ENCODE data around the gene VPS11.
"Not testable (repeated sequence)": the region's sequence is repeated elsewhere in the genome, so short reads cannot be mapped to it uniquely, and the experiment has no call there.

The VPS11 gene

GRCh38 chr11:119093942-119094815, 26.6 kb downstream of the VPS11 start:
- Histone ChIP-seq H3K9me3 (ENCODE audit: control insufficient read depth, insufficient read depth, low read depth, low read length) (no peaks in the 10 kb centered on the region), H3K9ac (ENCODE audit: low read length) (peak overlapping the region; percentile 96), H3K4me3 (ENCODE audit: low read depth, low read length) (peak overlapping the region; percentile 96), H3K27me3 (ENCODE audit: control insufficient read depth, insufficient read depth, low read length) (no peaks in the 10 kb centered on the region), H3K36me3 (ENCODE audit: control insufficient read depth, insufficient read depth, low read length) (peaks cover 74% of the 10 kb centered on the region), H3K4me1 (ENCODE audit: control insufficient read depth, insufficient read depth, low read length) (peaks cover 14% of the 10 kb centered on the region), H3K27ac (ENCODE audit: low read depth, low read length) (peak overlapping the region; percentile 92)

GRCh38 chr11:119094816-119095065, 27.1 kb downstream of the VPS11 start:
- Histone ChIP-seq H3K4me3 (ENCODE audit: low read depth, low read length) (peak overlapping the region; percentile 96), H3K9me3 (ENCODE audit: control insufficient read depth, insufficient read depth, low read depth, low read length) (no peaks in the 10 kb centered on the region), H3K4me1 (ENCODE audit: control insufficient read depth, insufficient read depth, low read length) (peaks cover 14% of the 10 kb centered on the region), H3K9ac (ENCODE audit: low read length) (peak overlapping the region; percentile 96), H3K36me3 (ENCODE audit: control insufficient read depth, insufficient read depth, low read length) (peaks cover 70% of the 10 kb centered on the region), H3K27ac (ENCODE audit: low read depth, low read length) (peak overlapping the region; percentile 92), H3K27me3 (ENCODE audit: control insufficient read depth, insufficient read depth, low read length) (no peaks in the 10 kb centered on the region)

GRCh38 chr11:119095066-119095880, 27.7 kb downstream of the VPS11 start:
- H3K4me3 ChIP-seq (ENCODE audit: low read depth, low read length) = peak overlapping the region; percentile 96
- H3K9me3 ChIP-seq (ENCODE audit: control insufficient read depth, insufficient read depth, low read depth, low read length) = no peaks in the 10 kb centered on the region
- H3K9ac ChIP-seq (ENCODE audit: low read length) = peak overlapping the region; percentile 96
- peak overlapping the region; percentile 92 for H3K27ac ChIP-seq (ENCODE audit: low read depth, low read length)
- peaks cover 66% of the 10 kb centered on the region for H3K36me3 ChIP-seq (ENCODE audit: control insufficient read depth, insufficient read depth, low read length)
- no peaks in the 10 kb centered on the region for H3K27me3 ChIP-seq (ENCODE audit: control insufficient read depth, insufficient read depth, low read length)
- H3K4me1 ChIP-seq (ENCODE audit: control insufficient read depth, insufficient read depth, low read length) = peaks cover 18% of the 10 kb centered on the region

- Histone ChIP-seq H3K27me3 (ENCODE audit: control insufficient read depth, insufficient read depth, low read length) (no peaks in the 10 kb centered on the region), H3K4me3 (ENCODE audit: low read depth, low read length) (no peak overlapping the region), H3K9ac (ENCODE audit: low read length) (no peak overlapping the region), H3K36me3 (ENCODE audit: control insufficient read depth, insufficient read depth, low read length) (peaks cover 29% of the 10 kb centered on the region), H3K27ac (ENCODE audit: low read depth, low read length) (no peak overlapping the region), H3K4me1 (ENCODE audit: control insufficient read depth, insufficient read depth, low read length) (peaks cover 14% of the 10 kb centered on the region), H3K9me3 (ENCODE audit: control insufficient read depth, insufficient read depth, low read depth, low read length) (no peaks in the 10 kb centered on the region)
Observed at GRCh38 chr11:119099711-119100110, 32.1 kb downstream of the VPS11 start.

GRCh38 chr11:119100246-119100970, 32.8 kb downstream of the VPS11 start:
- Histone ChIP-seq H3K4me1 (ENCODE audit: control insufficient read depth, insufficient read depth, low read length) (peaks cover 14% of the 10 kb centered on the region), H3K36me3 (ENCODE audit: control insufficient read depth, insufficient read depth, low read length) (peaks cover 29% of the 10 kb centered on the region), H3K9me3 (ENCODE audit: control insufficient read depth, insufficient read depth, low read depth, low read length) (no peaks in the 10 kb centered on the region), H3K9ac (ENCODE audit: low read length) (peak overlapping the region; percentile 92), H3K27ac (ENCODE audit: low read depth, low read length) (no peak overlapping the region), H3K4me3 (ENCODE audit: low read depth, low read length) (peak overlapping the region; percentile 83), H3K27me3 (ENCODE audit: control insufficient read depth, insufficient read depth, low read length) (no peaks in the 10 kb centered on the region)

GRCh38 chr11:119100994-119101758, 33.6 kb downstream of the VPS11 start:
- Histone ChIP-seq H3K9me3 (ENCODE audit: control insufficient read depth, insufficient read depth, low read depth, low read length) (no peaks in the 10 kb centered on the region), H3K27me3 (ENCODE audit: control insufficient read depth, insufficient read depth, low read length) (no peaks in the 10 kb centered on the region), H3K36me3 (ENCODE audit: control insufficient read depth, insufficient read depth, low read length) (peaks cover 29% of the 10 kb centered on the region), H3K4me3 (ENCODE audit: low read depth, low read length) (peak overlapping the region; percentile 83), H3K27ac (ENCODE audit: low read depth, low read length) (peak overlapping the region; percentile 96), H3K9ac (ENCODE audit: low read length) (peak overlapping the region; percentile 92), H3K4me1 (ENCODE audit: control insufficient read depth, insufficient read depth, low read length) (peaks cover 16% of the 10 kb centered on the region)

GRCh38 chr11:119101759-119102423, 34.3 kb downstream of the VPS11 start, which contains the start of gene DPAGT1:
TSS of gene DPAGT1 (minus strand) at chr11:119101853. CDS start at chr11:119101655, 198 bp downstream.
- peak within 1 kb of the TSS; percentile 96 for H3K27ac ChIP-seq (ENCODE audit: low read depth, low read length)
- peaks cover 23% of the 10 kb centered on the region for H3K4me1 ChIP-seq (ENCODE audit: control insufficient read depth, insufficient read depth, low read length)
- H3K27me3 ChIP-seq (ENCODE audit: control insufficient read depth, insufficient read depth, low read length) = no peaks in the 10 kb centered on the region
- no peaks in the 10 kb centered on the region for H3K9me3 ChIP-seq (ENCODE audit: control insufficient read depth, insufficient read depth, low read depth, low read length)
- peaks cover 23% of the 10 kb centered on the region for H3K36me3 ChIP-seq (ENCODE audit: control insufficient read depth, insufficient read depth, low read length)
- peak within 1 kb of the TSS; percentile 92 for H3K9ac ChIP-seq (ENCODE audit: low read length)
- peak within 1 kb of the TSS; percentile 83 for H3K4me3 ChIP-seq (ENCODE audit: low read depth, low read length)

GRCh38 chr11:119103161-119103664, 35.6 kb downstream of the VPS11 start:
- peaks cover 27% of the 10 kb centered on the region for H3K4me1 ChIP-seq (ENCODE audit: control insufficient read depth, insufficient read depth, low read length)
- H3K27ac ChIP-seq (ENCODE audit: low read depth, low read length) = peak overlapping the region; percentile 46; the same call in 1 of the 2 replicates
- not testable (repeated sequence) for H3K9me3 ChIP-seq (ENCODE audit: control insufficient read depth, insufficient read depth, low read depth, low read length); H3K36me3 ChIP-seq (ENCODE audit: control insufficient read depth, insufficient read depth, low read length); H3K27me3 ChIP-seq (ENCODE audit: control insufficient read depth, insufficient read depth, low read length)
- peak overlapping the region; percentile 83 for H3K4me3 ChIP-seq (ENCODE audit: low read depth, low read length)
- peak overlapping the region; percentile 20 for H3K9ac ChIP-seq (ENCODE audit: low read length)

- Histone ChIP-seq H3K9ac (ENCODE audit: low read length) (no peak overlapping the region), H3K36me3 (ENCODE audit: control insufficient read depth, insufficient read depth, low read length) (peaks cover 4% of the 10 kb centered on the region; the same call in 1 of the 2 replicates), H3K4me1 (ENCODE audit: control insufficient read depth, insufficient read depth, low read length) (peaks cover 32% of the 10 kb centered on the region), H3K27ac (ENCODE audit: low read depth, low read length) (no peak overlapping the region), H3K9me3 (ENCODE audit: control insufficient read depth, insufficient read depth, low read depth, low read length) (no peaks in the 10 kb centered on the region), H3K27me3 (ENCODE audit: control insufficient read depth, insufficient read depth, low read length) (peaks cover 11% of the 10 kb centered on the region), H3K4me3 (ENCODE audit: low read depth, low read length) (no peak overlapping the region)
Observed at GRCh38 chr11:119103793-119104192, 36.2 kb downstream of the VPS11 start.

Measured in HUES6 (cell line).